GM20431 (cell line): Measurements from ENCODE around the gene GPNMB.

Experiments
- in situ Hi-C: fragments of 300-500 bp; cut with MseI, MboI; formaldehyde crosslinking; loops from one replicate; pipeline ENCODE4 v1.15.0; 2020; ENCODE audit warnings: low sequenced_read_pairs; ENCODE audit not compliant: unreplicated experiment

GPNMB gene

GRCh38 chr7:23226844-23227450 is 19.6 kb upstream of the GPNMB start:
- in situ Hi-C loops = no loop called here

GRCh38 chr7:23228412-23228811 is 18.2 kb upstream of the GPNMB start:
- in situ Hi-C loops = no loop called here

GRCh38 chr7:23230641-23231101 is 15.9 kb upstream of the GPNMB start:
- in situ Hi-C loops = no loop called here

GRCh38 chr7:23232966-23233365 is 13.6 kb upstream of the GPNMB start:
- in situ Hi-C loops = no loop called here

GRCh38 chr7:23234569-23235296 is 11.8 kb upstream of the GPNMB start:
- in situ Hi-C loops = no loop called here

- in situ Hi-C loops = no loop called here
These were observed 10.8 kb upstream of the GPNMB start for GRCh38 chr7:23235813-23236221.

GRCh38 chr7:23237000-23237399 is 9.6 kb upstream of the GPNMB start:
- in situ Hi-C loops = no loop called here

- in situ Hi-C loops = no loop called here
These were observed 7.5 kb upstream of the GPNMB start for GRCh38 chr7:23238983-23239652.

GRCh38 chr7:23239698-23240097 is 6.9 kb upstream of the GPNMB start:
- in situ Hi-C loops = no loop called here

GRCh38 chr7:23242321-23242720 is 4.3 kb upstream of the GPNMB start:
- in situ Hi-C loops = no loop called here

- in situ Hi-C loops = no loop called here
These were observed 3.6 kb upstream of the GPNMB start for GRCh38 chr7:23242935-23243334.

GRCh38 chr7:23247046-23247602 is 549 bp downstream of the GPNMB start:
- in situ Hi-C loops = no loop called here

- in situ Hi-C loops = no loop called here
These were observed 1.2 kb downstream of the GPNMB start for GRCh38 chr7:23247603-23248335.

- in situ Hi-C loops = no loop called here
These were observed 2.9 kb downstream of the GPNMB start for GRCh38 chr7:23249486-23249885.

GRCh38 chr7:23254051-23254681 is 7.6 kb downstream of the GPNMB start:
- in situ Hi-C loops = no loop called here

- in situ Hi-C loops = no loop called here
These were observed 10.2 kb downstream of the GPNMB start for GRCh38 chr7:23256731-23257130.

- in situ Hi-C loops = no loop called here
These were observed 13.8 kb downstream of the GPNMB start for GRCh38 chr7:23260371-23260770.

GRCh38 chr7:23261843-23262452 is 15.4 kb downstream of the GPNMB start:
- in situ Hi-C loops = no loop called here

- in situ Hi-C loops = no loop called here
These were observed 18.4 kb downstream of the GPNMB start for GRCh38 chr7:23264916-23265458.
